Cerebellar cortex (tissue), 1 donor: ENCODE measurements around the gene CRADD.
A peak's percentile ranks its signal among the peaks of the same experiment; 100 is the strongest.
"Not testable (repeated sequence)": the region's sequence is repeated elsewhere in the genome, so short reads cannot be mapped to it uniquely, and the experiment has no call there.

Source experiments
- DNase-seq: peaks from one replicate; pipeline ENCODE4 v3.0.0-alpha.2; 2015; ENCODE audit warnings: low spot score

CRADD gene

GRCh38 chr12:93737457-93738198 lies 60.5 kb downstream of the CRADD start:
- DNase-seq = no peak

- DNase-seq = no peak
These were observed 61.3 kb downstream of the CRADD start for GRCh38 chr12:93738199-93739058.

- no peak for DNase-seq
These were observed 63.6 kb downstream of the CRADD start for GRCh38 chr12:93740751-93741150.

GRCh38 chr12:93741659-93742109 lies 64.5 kb downstream of the CRADD start:
- peak; percentile 12 for DNase-seq

- DNase-seq = peak; percentile 60
These were observed 65.1 kb downstream of the CRADD start for GRCh38 chr12:93742110-93742934.

- no peak for DNase-seq
These were observed 66.2 kb downstream of the CRADD start for GRCh38 chr12:93743229-93743998.

GRCh38 chr12:93743999-93744689 lies 67.0 kb downstream of the CRADD start:
- no peak for DNase-seq

GRCh38 chr12:93745286-93745685 lies 68.1 kb downstream of the CRADD start:
- DNase-seq = no peak

- DNase-seq = no peak
These were observed 69.5 kb downstream of the CRADD start for GRCh38 chr12:93746572-93747168.

GRCh38 chr12:93748672-93749383 lies 71.7 kb downstream of the CRADD start:
- DNase-seq = no peak

GRCh38 chr12:93749515-93749914 lies 72.3 kb downstream of the CRADD start:
- no peak for DNase-seq

GRCh38 chr12:93750056-93750455 lies 72.9 kb downstream of the CRADD start:
- DNase-seq = no peak

GRCh38 chr12:93751864-93752610 lies 74.9 kb downstream of the CRADD start:
- DNase-seq = no peak

- DNase-seq = no peak
These were observed 76.1 kb downstream of the CRADD start for GRCh38 chr12:93753285-93753684.

GRCh38 chr12:93753838-93754429 lies 76.8 kb downstream of the CRADD start:
- no peak for DNase-seq

- DNase-seq = not testable (repeated sequence)
These were observed 77.7 kb downstream of the CRADD start for GRCh38 chr12:93754859-93755258.

GRCh38 chr12:93756288-93756687 lies 79.1 kb downstream of the CRADD start:
- no peak for DNase-seq
